GM21367 (cell line): Measurements from ENCODE around the gene MT2A.
A peak's percentile ranks its signal among the peaks of the same experiment; 100 is the strongest.

ENCODE experiments used
- ATAC-seq: cut with Tn5 transposase; IDR thresholded peaks from one replicate; pipeline ENCODE4 v1.9.1; 2021; ENCODE audit not compliant: unreplicated experiment

The MT2A gene

DNA sequence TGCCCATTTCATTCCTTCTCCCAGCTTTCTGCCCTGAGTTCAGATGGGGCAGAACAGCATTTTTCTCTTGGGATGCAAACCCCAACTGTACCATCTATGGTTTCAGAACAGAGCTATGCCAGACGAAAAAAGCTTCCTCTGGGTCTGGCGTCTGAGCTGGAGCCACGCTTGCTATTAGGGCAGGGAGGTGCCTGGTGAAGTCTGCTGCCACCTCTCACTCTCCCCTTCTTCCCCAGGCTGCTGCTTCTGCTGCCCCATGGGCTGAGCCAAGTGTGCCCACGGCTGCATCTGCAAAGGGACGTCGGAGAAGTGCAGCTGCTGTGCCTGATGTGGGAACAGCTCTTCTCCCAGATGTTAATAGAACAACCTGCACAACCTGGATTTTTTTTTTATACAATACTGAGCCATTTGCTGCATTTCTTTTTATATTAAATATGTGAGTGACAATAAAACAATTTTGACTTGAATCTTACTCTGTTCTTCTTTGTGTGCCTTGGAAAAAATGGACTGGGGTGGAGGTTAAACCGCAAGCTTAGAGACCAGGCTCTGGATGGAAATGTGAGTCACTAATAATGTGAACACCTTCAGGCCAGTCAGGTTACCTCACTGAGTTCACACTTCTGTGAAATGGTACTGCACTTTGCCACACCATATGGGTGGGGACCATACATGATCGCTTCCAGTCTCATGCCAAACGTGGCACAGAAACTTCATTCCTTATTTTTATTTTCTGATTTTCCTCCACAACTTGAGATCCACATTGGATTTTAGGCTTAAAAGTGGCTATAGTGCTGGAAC, 28.4 kb downstream of the MT2A start:
- ATAC-seq: no peak

DNA sequence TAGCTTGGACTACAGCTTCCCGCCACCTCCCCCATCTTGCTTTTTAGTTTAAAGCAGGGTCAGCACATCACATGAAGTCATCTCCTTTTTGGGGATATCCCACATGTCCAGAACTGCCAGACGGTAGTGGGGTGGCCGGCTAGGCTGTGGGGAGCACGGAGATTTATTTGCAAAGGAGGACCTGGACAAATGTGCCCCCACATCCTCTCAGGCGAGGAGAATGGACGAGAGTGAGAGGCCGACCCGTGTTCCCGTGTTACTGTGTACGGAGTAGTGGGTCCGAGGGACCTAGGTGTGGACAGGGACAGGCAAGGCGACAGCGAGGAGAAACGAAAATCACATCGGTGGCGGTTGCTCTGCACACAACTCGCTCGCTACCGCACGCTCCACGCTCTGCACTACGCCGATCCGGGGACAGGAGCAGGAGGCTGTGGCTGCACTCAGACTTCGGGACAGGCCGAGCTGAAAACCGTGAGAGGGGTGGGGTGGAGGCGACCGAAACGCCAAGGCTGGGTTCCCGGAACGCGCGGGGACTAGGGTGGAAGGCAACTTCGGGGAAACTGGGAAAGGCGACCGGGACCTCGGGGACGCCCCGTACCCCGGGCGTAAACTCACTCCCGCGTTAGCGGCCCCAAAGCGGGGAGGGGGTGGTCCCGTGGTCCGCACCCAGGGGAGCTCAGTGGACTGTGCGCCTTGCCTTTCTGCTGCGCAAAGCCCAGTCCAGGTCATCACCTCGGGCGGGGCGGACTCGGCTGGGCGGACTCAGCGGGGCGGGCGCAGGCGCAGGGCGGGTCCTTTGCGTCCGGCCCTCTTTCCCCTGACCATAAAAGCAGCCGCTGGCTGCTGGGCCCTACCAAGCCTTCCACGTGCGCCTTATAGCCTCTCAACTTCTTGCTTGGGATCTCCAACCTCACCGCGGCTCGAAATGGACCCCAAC, 29.7 kb downstream of the MT2A start, which contains the start of gene MT1A:
Gene MT1A, plus strand, starts transcription at position 853 of the 937 bp plus-strand sequence. Its CDS starts 73 bp downstream, at position 926.
- ATAC-seq: no peak

DNA sequence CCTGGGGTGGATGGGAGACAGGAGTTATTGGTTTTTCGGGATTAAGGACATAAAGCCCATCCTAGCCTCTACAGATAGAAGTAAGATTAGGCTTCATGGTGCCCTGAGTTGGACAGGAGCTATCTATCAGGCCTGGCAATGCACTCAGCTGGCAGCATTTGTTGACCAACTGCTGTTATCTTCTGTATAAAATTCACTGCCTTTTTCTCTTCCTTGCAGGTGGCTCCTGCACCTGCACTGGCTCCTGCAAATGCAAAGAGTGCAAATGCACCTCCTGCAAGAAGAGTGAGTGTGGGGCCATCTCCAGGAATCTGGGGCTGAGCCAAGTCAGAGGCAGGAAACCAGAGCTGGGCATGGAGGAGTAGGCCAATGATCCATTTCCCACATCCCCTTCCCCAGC, 30.7 kb downstream of the MT2A start:
- ATAC-seq: no peak

DNA sequence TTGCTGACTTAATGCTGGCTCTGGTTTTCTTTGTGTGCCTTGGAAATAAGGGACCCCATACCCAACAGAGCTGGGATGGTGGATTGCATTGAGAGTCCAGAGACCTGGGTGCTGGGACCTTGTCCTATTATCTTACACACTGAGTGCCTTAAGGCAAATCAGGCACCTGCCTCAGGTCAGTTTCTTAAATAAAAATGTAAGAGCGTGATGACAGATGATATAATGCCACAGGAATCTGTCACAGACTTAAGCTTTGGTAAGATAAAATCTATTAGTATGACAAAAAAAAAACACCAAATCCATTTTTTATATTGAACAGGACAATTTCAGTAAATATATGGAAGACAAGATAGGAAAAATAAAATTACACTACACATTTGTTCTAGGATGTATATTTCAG, 31.7 kb downstream of the MT2A start:
- ATAC-seq: no peak

DNA sequence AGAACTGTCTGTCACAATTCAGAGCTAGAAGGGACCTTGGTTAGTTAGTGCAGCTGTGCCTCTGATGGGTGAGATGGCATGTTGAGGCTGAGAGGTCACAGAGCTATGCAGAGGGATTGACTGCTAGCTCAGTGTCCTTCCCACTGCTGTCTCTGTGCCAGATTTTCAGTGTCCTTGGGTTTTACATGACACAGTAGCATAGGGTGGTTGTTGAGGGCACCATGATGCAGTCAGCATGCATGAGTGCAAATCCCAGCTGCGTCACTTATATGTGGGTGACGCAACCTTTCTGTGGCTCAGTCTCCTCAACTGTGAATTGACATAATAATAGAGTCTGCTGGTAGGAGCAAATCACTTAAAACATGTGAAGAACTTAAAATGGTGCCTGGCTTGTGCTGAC, 32.8 kb downstream of the MT2A start:
- ATAC-seq: no peak

DNA sequence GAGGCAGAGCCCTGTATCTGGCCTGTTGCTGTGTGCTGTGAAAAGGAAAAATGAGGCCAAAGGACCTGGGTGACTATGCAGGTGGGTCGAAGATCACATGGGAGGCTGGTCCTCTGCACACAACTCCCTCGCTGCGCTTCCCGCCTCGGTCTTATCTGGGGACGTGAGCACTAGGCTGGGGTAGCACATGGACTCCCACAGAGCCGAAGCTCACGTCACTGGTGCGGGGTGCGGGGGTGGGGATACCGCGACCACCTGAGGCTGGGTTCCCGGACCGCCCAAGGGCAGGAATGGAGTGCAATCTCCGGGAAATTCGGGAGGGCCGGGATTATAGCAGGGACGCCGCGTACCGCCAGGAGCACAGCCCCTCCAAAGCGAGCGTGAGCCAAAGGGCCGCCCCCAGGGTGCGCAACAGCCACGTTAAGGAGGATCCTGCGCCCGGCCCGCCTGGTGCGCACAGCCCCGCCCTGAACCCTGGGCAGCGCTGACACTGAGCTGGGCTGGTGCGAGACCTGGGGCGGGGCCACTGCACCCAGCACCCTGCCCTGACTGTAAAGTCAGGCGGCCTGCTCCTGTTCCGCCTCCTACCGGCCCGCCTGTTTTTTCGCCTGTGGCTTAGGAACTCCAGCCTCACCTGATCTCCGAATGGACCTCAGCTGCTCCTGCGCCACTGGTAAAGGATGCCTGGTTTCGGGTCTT, 34.8 kb downstream of the MT2A start:
- ATAC-seq: peak; percentile 75

DNA sequence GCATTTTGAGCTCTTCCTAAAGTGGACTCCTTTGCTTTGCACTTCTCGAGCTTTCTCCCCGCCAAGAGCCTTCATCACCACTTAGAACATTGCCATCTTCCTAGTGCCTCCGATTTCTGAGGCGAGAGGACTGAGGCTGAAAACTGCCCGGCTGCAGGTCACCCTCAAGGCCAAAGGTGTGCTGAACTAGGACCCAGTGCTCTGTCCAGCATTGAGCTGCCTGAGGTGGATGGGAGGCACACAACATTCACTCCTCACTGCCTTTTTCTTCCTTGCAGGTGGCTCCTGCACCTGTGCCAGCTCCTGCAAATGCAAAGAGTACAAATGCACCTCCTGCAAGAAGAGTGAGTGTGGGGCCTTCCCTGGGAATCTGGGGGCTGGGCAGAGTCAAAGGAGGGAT, 35.4 kb downstream of the MT2A start:
- no peak for ATAC-seq

DNA sequence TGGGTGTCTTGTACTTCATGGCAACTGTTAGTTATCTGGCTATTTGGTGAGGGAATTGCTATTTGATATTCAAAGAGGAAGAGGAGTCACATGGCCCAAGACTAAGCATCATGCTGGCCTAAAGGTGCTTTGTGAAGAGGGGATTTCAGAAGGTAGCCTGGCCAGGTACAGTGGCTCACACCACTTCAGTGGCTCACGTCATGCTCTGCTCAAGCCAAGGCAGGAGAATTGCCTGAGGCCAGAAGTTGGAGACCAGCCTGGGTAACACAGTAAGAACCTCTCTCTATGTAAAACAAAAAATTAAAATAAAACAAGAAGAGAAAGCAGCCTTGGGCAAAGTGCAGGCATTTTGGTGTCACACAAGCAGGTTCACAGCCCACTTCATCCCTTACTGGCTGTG, 36.9 kb downstream of the MT2A start:
- no peak for ATAC-seq

DNA sequence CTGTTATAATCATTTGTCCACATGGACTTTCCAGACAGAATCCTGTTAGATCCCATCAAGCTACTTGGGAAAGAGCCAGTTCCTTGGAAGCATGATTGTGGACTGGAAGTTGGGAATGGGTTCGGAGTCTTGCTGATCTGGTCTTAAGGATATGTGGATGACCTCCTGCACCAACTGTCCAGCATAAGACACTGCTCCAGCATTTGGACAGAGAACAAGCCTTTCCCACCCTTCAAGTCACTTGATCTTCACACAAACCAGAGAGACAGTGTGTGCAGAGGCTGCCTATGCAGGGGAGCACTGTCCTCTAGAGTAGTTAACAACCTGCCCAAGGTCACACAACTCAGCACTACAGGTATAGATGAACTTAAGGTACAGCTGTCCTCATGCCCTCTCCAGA, 37.5 kb downstream of the MT2A start:
- ATAC-seq: no peak

DNA sequence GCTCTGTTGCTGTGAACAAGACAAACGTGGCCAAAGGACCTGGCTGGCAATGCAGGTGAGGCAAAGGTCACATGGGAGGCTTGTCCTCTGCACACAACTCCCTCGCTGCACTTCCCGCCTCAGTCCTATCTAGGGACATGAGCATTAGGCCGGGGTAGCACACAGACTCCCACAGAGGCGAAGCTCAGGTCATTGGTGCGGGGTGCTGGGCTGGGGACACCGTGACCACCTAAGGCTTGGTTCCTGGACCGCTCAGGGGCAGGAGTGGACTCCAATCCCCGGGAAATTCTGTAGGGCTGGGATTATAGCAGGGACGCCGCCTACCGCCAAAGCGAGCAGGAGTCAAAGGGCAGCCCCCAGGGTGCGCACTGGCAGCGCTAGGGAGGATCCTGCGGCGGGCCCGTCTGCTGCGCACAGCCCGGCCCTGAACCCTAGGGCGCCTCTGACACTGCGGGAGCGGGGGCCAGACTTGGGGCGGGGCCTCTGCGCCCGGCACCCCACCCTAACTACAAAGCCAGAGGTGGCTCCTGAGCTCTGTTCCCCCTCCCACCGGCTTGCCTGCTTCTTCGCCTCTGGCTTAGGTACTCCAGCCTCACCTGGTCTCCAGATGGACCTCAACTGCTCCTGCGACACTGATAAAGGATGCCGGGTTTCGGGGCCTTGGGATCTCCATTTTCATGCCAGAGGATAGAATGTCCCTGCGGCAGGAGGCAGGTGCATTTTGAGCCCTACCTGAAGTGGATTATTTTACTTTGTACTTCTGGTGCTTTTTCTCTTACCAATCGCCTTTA, 39.5 kb downstream of the MT2A start:
- ATAC-seq: no peak

DNA sequence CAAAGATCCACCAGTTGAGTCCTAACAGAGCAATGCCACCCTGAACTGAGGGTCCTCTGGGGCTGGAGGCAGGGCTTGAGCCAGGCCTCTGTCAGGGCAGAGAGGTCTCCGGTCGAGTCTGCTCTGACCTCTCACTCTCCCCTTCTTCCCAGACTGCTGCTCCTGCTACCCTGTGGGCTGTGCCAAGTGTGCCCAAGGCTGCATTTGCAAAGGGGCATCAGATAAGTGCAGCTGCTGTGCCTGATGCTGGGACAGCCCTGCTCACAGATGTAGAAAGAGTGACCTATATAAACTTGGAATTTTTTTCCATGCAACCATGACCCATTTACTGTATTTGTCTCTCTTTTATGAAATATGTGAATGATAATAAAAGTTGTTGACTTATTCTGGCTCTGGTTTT, 40.9 kb downstream of the MT2A start:
- ATAC-seq: no peak

DNA sequence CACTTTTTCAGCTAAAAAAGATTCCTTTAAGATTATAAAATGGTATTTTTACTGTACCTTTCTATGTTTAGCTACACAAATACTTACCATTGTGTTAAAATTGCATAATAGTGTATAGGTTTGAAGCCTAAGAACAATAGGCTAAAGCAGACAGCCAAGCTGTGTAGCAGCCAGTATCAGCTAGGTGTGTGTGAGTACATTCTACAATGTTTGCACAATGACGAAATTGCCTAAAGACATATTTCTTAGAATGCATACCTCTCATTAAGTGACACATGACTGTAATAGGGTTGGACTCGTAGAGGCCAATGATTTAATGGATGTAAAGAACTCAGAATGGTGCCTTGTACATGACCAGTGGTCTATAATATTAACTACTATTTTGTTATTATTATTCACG, 41.4 kb downstream of the MT2A start:
- ATAC-seq: no peak

DNA sequence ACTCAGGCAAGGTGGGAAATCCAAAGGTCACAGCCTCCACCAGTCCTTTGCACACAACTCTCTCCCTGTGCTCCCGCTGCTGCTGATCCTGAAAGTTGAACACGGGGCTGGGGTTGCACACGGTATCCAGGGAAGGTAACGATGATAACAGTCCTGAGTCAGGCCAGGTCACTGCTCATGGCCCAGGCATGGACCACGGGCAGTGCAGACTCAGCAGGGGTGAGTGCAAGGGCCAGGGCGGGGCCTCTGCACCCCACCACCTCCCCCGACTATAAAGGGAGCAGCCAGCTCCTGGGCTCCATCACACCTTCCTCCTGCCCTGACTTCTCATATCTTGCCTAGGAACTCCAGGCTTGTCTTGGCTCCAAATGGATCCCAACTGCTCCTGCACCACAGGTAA, 43.2 kb downstream of the MT2A start, which contains the start of gene MT1B:
Gene MT1B, plus strand, starts transcription at position 301 of the 400 bp plus-strand sequence. Its CDS starts 68 bp downstream, at position 369.
- ATAC-seq: no peak

DNA sequence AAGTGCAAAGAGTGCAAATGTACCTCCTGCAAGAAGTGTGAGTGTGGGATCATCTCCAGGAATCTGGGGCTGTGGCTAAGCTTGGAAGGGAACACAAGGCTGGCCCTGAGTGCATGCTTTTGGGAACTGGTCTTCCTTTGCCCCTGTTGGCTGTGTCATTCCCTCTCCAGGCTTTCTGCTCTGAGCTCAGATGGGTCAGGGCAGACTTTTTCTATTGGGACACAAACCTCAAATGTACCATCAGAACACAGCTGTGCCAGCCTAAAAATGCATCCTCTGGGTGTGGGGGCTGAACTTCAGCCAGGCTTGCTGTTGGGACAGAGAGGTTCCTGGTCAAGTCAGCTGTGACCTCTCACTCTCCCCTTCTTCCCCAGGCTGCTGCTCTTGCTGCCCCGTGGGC, 44.2 kb downstream of the MT2A start:
- ATAC-seq: no peak

DNA sequence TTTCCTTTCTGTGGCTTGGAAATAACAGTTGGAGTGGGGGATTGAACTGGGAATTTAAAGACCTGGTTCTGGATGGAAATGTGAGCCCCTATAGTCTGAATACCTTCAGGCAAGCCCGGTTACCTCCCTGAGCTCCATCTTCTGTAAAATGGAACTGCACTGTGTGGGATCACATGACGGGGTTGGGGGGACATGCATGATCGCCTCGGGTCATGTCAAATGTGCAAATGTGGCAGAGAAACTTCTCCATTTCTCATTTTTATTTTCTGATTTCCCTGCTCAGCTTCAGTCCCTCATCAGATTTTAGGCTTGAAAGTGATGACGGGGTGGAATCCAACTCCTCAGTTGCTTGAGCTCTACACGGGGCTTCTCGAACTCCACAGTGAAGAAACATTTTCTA, 44.8 kb downstream of the MT2A start:
- ATAC-seq: no peak

DNA sequence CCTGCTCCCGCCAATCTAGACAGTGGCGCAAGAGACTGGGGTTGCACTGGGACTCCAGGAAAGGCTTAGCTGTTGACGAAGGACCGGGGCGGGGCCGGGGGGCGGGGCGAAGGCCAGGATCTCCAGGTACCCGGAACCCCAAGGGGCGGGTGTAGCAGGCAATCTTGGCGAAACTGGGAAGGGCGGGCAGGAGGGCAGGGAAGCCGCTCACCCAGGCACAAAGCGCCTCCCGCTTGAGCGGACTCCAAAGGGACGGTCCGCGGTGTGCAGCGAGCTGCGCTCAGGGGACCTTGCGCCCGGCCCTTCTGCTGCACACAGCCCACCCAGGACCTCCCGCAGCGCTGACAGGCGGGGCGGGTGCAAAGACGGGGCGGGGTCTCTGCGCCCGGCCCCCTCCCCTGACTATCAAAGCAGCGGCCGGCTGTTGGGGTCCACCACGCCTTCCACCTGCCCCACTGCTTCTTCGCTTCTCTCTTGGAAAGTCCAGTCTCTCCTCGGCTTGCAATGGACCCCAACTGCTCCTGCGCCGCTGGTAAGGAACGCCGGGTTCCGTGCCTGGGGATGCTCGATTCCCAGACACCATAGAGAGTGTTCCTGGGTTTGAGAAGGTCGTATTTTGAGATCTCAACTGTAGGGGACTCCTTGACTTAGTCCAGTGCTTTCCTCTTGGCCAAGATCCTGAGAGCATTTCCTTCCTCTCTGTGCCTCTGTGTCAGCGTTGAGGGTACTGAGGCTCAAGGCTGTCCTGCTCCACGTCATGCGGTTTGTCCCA, 49.4 kb downstream of the MT2A start, which contains the start of gene MT1F:
Gene MT1F, plus strand, starts transcription at position 405 of the 772 bp plus-strand sequence. Its CDS starts 100 bp downstream, at position 505.
- no peak for ATAC-seq

DNA sequence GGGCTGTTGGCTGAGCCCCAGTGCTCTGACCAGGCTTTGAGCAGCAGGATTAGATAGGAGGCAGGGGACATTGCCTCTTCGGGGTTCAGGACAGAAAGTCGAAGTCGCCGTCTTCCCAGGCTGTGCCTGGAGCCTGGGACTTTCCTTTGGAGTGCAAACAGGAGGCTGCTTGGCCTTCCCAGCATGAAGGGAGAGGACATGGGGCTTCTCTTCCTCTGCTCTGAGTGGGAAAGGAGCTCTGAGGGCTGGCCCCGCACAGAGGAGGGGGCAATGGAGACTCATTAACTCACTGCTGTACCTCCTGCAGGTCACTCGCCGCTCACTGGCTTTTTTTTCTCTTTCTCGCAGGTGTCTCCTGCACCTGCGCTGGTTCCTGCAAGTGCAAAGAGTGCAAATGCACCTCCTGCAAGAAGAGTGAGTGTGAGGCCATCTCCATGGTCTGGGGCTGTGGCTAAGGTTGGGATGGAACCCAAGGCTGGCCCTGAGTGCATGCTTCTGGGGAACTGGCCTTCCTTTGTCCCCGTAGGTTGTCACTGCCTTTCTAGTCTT, 50.0 kb downstream of the MT2A start:
- no peak for ATAC-seq
